ENCODE results near the gene CLEC18C. TPM values are rescaled to one million over a fixed set of nuclear protein-coding genes. Genes with fewer than 3 reads are reported as not detected.
"Not testable (repeated sequence)": the region's sequence is repeated elsewhere in the genome, so short reads cannot be mapped to it uniquely, and the experiment has no call there.

CLEC18C gene
- total and polyA plus RNA-seq, 2 experiments from 2014 or later: 0.36 TPM; not detected in 1

- H3K9me3 ChIP-seq (ENCODE audit: low read depth): no peaks in the 10 kb centered on the region
These were observed 12.2 kb upstream of the CLEC18C start for GRCh38 chr16:70161350-70161749.

GRCh38 chr16:70162041-70162451 lies 11.5 kb upstream of the CLEC18C start:
- peaks cover 12% of the 10 kb centered on the region for H3K36me3 ChIP-seq
- peak in 1 of 2 donors; percentile 34 for DNase-seq (ENCODE audit: low read depth in 1 of 2, low spot score in 1 of 2)
- H3K9me3 ChIP-seq (ENCODE audit: low read depth): no peaks in the 10 kb centered on the region
- TF ChIP-seq CTCF (IDR thresholded peaks at IDR 0.05; ENCODE audit: low read depth, low read length): no peak
- H3K4me3 ChIP-seq: no peak overlapping the region
- H3K4me1 ChIP-seq (ENCODE audit: low read depth): no peaks in the 10 kb centered on the region
- no peaks in the 10 kb centered on the region for H3K27me3 ChIP-seq
- H3K27ac ChIP-seq: no peak overlapping the region

More at GRCh38 chr16:70161350-70161749, 12.2 kb upstream of the CLEC18C start:
- no peaks in the 10 kb centered on the region for H3K4me1 ChIP-seq (ENCODE audit: low read depth)
- no peak for DNase-seq (ENCODE audit: low read depth in 1 of 2, low spot score in 1 of 2)
- no peak overlapping the region for H3K27ac ChIP-seq
- no peaks in the 10 kb centered on the region for H3K27me3 ChIP-seq
- peaks cover 17% of the 10 kb centered on the region for H3K36me3 ChIP-seq
- TF ChIP-seq CTCF (IDR thresholded peaks at IDR 0.05; ENCODE audit: low read depth, low read length): no peak
- no peak overlapping the region for H3K4me3 ChIP-seq

- no peaks in the 10 kb centered on the region for H3K27me3 ChIP-seq
- H3K27ac ChIP-seq: no peak overlapping the region
- H3K36me3 ChIP-seq: peaks cover 7% of the 10 kb centered on the region
- no peak overlapping the region for H3K4me3 ChIP-seq
- TF ChIP-seq CTCF (IDR thresholded peaks at IDR 0.05; ENCODE audit: low read depth, low read length): no peak
- no peak for DNase-seq (ENCODE audit: low read depth in 1 of 2, low spot score in 1 of 2)
- H3K9me3 ChIP-seq (ENCODE audit: low read depth): no peaks in the 10 kb centered on the region
- H3K4me1 ChIP-seq (ENCODE audit: low read depth): no peaks in the 10 kb centered on the region
These were observed 10.0 kb upstream of the CLEC18C start for GRCh38 chr16:70163596-70163995.

GRCh38 chr16:70166688-70167087 lies 6.9 kb upstream of the CLEC18C start:
- not testable (repeated sequence) for H3K4me1 ChIP-seq (ENCODE audit: low read depth); DNase-seq (ENCODE audit: low read depth in 1 of 2, low spot score in 1 of 2); H3K9me3 ChIP-seq (ENCODE audit: low read depth); H3K36me3 ChIP-seq; H3K27me3 ChIP-seq; H3K4me3 ChIP-seq; H3K27ac ChIP-seq

DNA sequence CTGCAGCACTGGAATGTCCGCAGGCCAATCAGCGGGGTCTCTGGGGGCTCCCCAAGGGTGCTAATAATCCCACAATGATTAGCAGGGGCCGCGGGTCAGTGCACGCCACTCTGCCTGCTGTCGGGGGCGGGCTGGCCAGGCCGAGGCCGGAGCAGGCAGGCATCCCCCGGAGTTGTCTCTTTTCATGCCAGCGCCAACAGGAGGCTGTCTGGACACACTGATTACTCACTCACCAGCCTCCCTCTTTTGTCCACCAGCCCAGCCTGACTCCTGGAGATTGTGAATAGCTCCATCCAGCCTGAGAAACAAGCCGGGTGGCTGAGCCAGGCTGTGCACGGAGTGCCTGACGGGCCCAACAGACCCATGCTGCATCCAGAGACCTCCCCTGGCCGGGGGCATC lies 329 bp downstream of the CLEC18C start:
- not testable (repeated sequence) for H3K4me1 ChIP-seq (ENCODE audit: low read depth); H3K27me3 ChIP-seq; H3K27ac ChIP-seq; H3K4me3 ChIP-seq; H3K9me3 ChIP-seq (ENCODE audit: low read depth); H3K36me3 ChIP-seq; DNase-seq (ENCODE audit: low read depth in 1 of 2, low spot score in 1 of 2)

DNA sequence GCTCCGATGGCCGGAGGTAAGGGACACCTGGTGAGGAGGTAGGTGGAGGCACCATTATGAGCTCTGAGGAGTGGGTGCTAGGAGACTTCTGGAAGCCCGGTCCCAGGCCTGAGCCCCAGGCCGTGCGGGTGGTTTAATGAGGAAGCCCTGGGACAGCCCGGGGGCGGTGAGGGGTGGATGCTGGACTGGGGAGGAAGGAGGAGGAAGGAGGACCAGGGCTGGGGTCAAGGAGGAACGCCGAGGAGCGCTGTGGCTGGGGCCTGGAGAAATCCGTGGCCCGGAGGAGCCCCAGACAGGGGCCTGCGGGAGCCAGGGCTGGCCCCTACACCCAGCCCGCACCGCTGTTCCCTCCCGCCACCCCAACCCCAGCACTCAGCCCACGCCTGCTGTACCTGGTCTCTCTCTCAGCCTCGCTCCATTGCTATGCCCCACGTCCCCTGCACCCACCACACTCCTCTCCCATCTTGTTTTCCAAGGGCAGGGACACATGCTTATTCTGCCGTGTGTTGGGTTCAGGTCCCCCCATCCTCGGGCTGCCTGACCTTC lies 873 bp downstream of the CLEC18C start:
- not testable (repeated sequence) for H3K4me3 ChIP-seq; H3K27ac ChIP-seq; H3K9me3 ChIP-seq (ENCODE audit: low read depth); DNase-seq (ENCODE audit: low read depth in 1 of 2, low spot score in 1 of 2); H3K4me1 ChIP-seq (ENCODE audit: low read depth); H3K36me3 ChIP-seq; H3K27me3 ChIP-seq

DNA sequence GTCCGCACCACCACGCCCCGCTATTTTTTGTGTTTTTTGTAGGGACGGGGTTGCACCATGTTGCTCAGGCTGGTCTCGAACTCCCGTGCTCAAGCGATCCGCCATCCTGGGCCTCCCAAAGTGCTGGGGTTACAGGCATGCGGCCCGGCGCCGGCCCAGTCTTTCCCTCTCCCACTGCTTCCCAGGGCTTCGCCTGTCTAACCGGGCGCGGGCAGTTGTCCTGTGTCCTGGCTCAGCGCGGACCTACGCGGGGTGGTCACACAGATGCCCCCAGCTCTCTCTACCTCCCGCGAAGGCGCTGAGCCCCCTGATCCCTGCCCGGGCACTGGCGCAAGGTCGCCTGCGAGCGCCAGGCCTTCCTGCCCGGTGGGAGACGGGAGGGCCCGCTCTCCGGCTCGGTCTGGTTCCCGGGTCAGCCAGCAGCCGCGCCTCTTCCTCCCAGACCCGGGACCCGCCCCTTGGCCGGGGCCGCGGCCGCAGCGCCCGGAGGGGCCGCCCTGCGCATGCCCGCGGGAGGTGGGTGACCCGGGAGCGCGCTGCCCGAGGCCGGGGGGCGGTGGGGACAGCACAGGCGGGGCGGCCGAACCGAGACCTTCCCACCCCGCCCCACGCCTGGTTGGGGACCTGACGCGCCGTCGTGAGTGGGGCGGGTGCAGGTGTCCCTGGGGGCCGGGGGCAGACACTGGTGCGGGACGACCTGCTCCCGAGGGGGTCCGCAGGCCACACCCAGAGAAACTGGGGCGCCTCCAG lies 14.4 kb downstream of the CLEC18C start:
- peak overlapping the region; percentile 24 for H3K4me3 ChIP-seq
- not testable (repeated sequence) for H3K27me3 ChIP-seq; H3K36me3 ChIP-seq; H3K9me3 ChIP-seq (ENCODE audit: low read depth); H3K4me1 ChIP-seq (ENCODE audit: low read depth); DNase-seq (ENCODE audit: low read depth in 1 of 2, low spot score in 1 of 2); H3K27ac ChIP-seq

- H3K4me3 ChIP-seq: peak overlapping the region; percentile 24
- H3K27me3 ChIP-seq; DNase-seq (ENCODE audit: low read depth in 1 of 2, low spot score in 1 of 2); H3K27ac ChIP-seq; H3K36me3 ChIP-seq; H3K9me3 ChIP-seq (ENCODE audit: low read depth); H3K4me1 ChIP-seq (ENCODE audit: low read depth): not testable (repeated sequence)
These were observed 15.0 kb downstream of the CLEC18C start for GRCh38 chr16:70188608-70188915.

- not testable (repeated sequence) for DNase-seq (ENCODE audit: low read depth in 1 of 2, low spot score in 1 of 2); H3K4me1 ChIP-seq (ENCODE audit: low read depth); H3K27me3 ChIP-seq; H3K27ac ChIP-seq; H3K36me3 ChIP-seq; H3K9me3 ChIP-seq (ENCODE audit: low read depth); H3K4me3 ChIP-seq
These were observed 17.0 kb downstream of the CLEC18C start for GRCh38 chr16:70190574-70190973.

DNA sequence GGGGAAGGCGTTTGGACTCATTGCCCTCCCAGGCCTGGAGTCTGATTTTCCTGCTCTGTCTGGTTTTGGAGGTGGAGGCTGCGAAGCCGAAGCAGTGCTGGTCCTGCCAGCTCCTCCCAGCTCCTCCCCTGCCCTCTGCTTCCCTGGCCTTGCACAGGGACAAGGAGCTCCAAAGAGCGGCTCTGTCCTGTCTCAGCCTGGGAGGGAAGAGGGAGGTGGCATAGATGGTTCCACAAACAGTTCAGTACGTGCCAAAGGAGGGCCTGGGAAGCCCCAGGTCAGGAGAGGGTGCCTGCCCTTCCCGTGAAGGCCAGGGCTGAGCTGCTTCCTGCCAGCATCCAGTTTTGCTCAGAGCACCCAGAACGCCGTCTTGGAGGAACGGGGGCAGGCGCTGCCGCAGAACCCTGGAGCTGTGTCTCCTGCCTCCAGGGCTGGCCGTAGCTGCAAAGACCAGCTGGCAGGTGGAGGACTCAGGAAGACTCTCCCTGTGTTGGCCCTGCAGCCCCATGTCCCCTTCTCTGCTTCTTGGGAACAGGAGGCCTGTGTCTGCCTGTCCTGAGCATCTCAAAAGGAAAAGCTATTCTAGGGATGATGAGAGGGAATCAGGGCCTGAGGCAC lies 23.2 kb downstream of the CLEC18C start:
- not testable (repeated sequence) for H3K9me3 ChIP-seq (ENCODE audit: low read depth); H3K27me3 ChIP-seq; H3K36me3 ChIP-seq; DNase-seq (ENCODE audit: low read depth in 1 of 2, low spot score in 1 of 2); H3K4me1 ChIP-seq (ENCODE audit: low read depth); H3K4me3 ChIP-seq; H3K27ac ChIP-seq

- not testable (repeated sequence) for DNase-seq (ENCODE audit: low read depth in 1 of 2, low spot score in 1 of 2); H3K9me3 ChIP-seq (ENCODE audit: low read depth); H3K4me1 ChIP-seq (ENCODE audit: low read depth); H3K4me3 ChIP-seq; H3K27me3 ChIP-seq; H3K36me3 ChIP-seq; H3K27ac ChIP-seq
These were observed 24.0 kb downstream of the CLEC18C start for GRCh38 chr16:70197611-70198010.
